Articular chondrocyte of knee joint (primary cell): Measurements from ENCODE around the gene PRR33. TPM values are rescaled to one million over a fixed set of nuclear protein-coding genes. Genes with fewer than 3 reads are reported as not detected.

Experiments
- small RNA-seq: library from RNA; depleted of rRNA; stranded (forward); fragments of <200 nt; gene quantifications from one replicate; pipeline ENCODE3, GENCODE V24; 2012
- total RNA-seq: library from RNA; depleted of rRNA; stranded (reverse); fragments of >200 nt; gene quantifications from 2 replicates; pipeline ENCODE4 v1.2.3, GENCODE V29; 2012

The PRR33 gene
- under 0.01 TPM in 1 of 2 replicates, not detected in the other for total RNA-seq

GRCh38 chr11:1891831-1892115 is at the start of gene PRR33:
TSS of gene PRR33 (minus strand) at chr11:1891895. CDS start at chr11:1890584, 1,311 bp downstream.

GRCh38 chr11:1919391-1920127 is 27.9 kb upstream of the PRR33 start, which contains the start of gene TNNT3:
TSS of gene TNNT3 (plus strand) at chr11:1919703. CDS start at chr11:1922875, 3,172 bp downstream.

GRCh38 chr11:1852877-1853276 is 38.8 kb downstream of the PRR33 start, which contains the start of gene LSP1:
TSS of gene LSP1 (plus strand) at chr11:1853084. CDS start at chr11:1853145, 61 bp downstream.

GRCh38 chr11:1838426-1839144 is 53.1 kb downstream of the PRR33 start, which contains the start of gene TNNI2:
TSS of gene TNNI2 (plus strand) at chr11:1838981. CDS start at chr11:1839697, 716 bp downstream.

Small RNAs within 50 kb of the gene (small RNA-seq; reads per million reads assigned to genes)
- not detected for gene AC051649.1
- not detected for gene MIR4298

Other genes starting within 250 kb of the PRR33 start
- not detected in 2 replicates for gene KRTAP5-6, start 194.7 kb downstream of the PRR33 start, total RNA-seq
- gene IFITM10, start 141.3 kb downstream of the PRR33 start, total RNA-seq = 5.5 and 9.5 TPM in 2 replicates
- gene CTSD, start 128.0 kb downstream of the PRR33 start, total RNA-seq = 222 and 262 TPM in 2 replicates
- gene SYT8, start 56.9 kb downstream of the PRR33 start, total RNA-seq = not detected in 2 replicates
- gene TNNI2, start 52.9 kb downstream of the PRR33 start, total RNA-seq = not detected in 2 replicates
- 84.1 and 94.5 TPM in 2 replicates for gene LSP1, start 38.8 kb downstream of the PRR33 start, total RNA-seq
- gene TNNT3, start 27.8 kb upstream of the PRR33 start, total RNA-seq = 0.43 TPM in 1 of 2 replicates, not detected in the other
- gene MRPL23, start 55.4 kb upstream of the PRR33 start, total RNA-seq = 106 and 109 TPM in 2 replicates
- 29.9 and 77.0 TPM in 2 replicates for gene H19, start 105.9 kb upstream of the PRR33 start, total RNA-seq
- gene IGF2, start 247.5 kb upstream of the PRR33 start, total RNA-seq = 1.0 and 1.2 TPM in 2 replicates